Measurements from ENCODE around the gene AOC3.
"Not testable (repeated sequence)": the region's sequence is repeated elsewhere in the genome, so short reads cannot be mapped to it uniquely, and the experiment has no call there.

AOC3 gene

DNA sequence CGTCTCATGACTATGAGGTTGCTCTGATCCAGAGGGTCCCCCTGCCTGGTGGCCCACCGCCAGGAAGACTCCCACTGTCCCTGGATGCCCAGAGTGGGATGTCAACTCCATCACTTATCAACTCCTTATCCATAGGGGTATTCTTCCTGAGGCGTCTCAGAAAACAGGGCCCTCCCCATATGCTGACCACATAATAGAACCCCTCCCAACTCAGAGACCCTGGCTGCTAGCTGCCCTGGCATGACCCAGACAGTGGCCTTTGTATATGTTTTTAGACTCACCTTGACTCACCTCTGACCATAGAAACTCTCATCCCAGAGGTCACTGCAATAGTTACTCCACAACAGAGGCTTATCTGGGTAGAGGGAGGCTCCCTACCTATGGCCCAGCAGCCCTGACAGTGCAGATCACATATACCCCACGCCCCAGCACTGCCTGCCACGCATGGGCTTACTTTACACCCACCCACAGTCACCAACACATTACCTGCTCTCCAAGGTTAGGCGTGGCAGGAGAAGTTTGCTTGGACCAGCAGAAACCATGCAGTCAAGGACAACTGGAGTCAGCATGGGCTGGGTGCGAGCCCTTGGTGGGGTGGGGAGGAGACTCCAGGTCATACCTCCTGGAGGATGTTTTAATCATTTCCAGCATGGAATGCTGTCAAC lies 47.3 kb downstream of the AOC3 start:
- DNase-seq = no peak

DNA sequence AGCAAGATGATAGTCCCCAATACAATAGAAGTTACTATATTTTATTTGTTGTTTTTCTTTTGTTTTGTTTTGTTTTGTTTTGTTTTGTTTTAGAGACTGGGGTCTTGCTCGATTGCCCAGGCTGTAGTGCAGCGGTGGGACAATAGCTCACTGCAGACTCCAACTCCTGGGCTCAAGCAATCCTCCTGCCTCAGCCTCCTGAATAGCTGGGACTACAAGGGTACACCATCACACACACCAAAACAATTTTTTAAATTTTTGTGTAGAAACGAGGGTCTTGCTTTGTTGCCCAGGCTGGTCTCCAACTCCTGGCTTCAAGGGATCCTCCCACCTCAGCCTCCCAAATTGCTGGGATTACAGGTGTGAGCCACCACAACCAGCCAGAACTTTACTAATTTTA lies 49.0 kb downstream of the AOC3 start:
- not testable (repeated sequence) for DNase-seq

DNA sequence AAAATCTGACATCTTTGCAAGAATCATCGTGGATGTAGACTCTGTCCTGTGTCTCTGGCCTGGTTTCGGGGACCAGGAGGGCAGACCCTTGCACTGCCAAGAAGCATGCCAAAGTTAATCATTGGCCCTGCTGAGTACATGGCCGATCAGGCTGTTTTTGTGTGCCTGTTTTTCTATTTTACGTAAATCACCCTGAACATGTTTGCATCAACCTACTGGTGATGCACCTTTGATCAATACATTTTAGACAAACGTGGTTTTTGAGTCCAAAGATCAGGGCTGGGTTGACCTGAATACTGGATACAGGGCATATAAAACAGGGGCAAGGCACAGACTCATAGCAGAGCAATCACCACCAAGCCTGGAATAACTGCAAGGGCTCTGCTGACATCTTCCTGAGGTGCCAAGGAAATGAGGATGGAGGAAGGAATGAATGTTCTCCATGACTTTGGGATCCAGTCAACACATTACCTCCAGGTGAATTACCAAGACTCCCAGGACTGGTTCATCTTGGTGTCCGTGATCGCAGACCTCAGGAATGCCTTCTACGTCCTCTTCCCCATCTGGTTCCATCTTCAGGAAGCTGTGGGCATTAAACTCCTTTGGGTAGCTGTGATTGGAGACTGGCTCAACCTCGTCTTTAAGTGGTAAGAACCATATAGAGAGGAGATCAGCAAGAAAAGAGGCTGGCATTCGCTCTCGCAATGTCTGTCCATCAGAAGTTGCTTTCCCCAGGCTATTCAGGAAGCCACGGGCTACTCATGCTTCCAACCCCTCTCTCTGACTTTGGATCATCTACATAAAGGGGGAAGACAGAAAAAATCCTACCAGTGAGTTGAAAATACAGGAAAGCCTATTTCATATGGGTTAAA lies 49.7 kb downstream of the AOC3 start, which contains the start of gene G6PC1:
Gene G6PC1, plus strand, starts transcription at position 340 of the 872 bp plus-strand sequence. Its CDS starts 78 bp downstream, at position 418.
- DNase-seq = no peak

DNA sequence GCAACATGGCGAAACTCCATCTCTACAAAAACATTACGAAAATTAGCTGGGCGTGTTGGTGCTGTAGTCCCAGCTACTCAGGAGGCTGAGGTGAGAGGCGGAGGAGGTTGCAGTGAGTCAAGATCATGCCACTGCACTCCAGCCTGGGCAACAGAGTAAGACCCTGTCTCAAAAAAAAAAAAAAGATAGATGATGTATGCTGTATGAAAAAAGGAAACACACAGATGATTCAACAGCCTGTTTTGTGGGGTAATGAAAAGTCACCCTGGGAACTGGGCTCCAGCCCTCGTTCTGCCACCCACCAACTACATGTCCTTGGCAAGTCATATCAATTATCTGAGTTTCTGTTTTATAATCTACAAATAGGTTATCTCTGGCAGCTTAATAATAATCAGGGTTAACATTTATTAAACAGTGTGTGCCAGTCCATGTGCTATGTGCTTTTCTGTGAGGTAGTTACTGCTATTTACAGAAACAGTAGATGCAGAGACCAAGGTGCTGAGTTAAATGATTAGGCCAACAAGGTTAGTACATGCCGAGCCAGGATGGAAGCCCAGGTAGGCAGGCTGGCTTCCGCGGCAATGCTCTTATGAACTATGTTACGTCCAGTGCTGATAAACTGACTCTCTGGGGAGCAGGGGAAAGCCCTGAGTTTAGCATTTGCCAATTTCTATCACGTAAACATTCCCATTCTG lies 50.7 kb downstream of the AOC3 start:
- DNase-seq = no peak

DNA sequence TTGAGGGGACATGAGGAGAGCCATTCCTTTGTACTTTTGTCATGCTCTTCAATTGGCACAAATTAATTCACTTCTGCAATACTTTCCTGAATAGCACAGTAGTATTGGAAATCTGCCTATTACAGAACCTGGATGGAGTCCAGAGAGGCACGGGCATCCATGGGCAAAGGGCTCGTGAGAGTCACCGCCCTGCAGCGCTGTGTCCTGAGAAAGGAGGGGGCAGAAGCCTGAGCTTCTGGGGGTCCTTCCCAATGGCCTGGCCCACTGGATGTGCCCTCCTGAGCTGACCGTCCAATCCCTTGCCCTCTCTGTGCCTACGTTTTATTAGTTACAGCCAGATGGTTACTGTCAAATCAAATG lies 53.1 kb downstream of the AOC3 start:
- DNase-seq = no peak

DNA sequence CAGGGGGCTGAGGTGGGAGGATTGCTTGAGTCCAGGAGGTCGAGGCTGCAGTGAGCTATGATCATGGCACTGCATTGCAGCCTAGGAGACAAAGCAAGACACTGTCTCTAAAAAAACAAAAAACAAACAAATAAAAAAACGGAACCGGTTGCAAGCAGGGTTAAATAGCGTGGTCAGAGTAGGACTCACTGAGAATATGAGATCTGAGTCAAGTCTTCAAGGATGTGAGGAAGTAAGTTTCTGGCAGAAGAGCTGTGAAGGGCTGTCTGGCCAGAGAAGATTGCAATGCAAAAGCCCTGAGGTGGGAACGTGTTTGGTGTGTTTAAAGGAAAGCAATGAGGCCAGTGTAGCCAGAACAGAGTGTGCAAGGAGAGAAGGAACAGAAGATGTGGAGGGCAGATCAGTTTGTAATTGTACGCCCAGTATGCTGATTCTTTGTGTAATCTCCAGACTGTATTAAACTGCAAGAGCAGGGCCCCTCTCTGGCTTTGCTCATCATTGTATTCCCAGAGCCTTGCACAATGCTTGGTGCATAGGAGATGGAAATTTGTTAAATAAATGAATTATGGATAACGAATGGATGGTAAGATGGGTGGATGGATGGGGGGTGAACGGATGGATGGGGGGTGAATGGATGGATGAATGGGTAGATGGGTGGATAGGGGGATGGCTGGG lies 55.9 kb downstream of the AOC3 start:
- DNase-seq = no peak

Data from CD4-positive, alpha-beta T cell treated with Interleukin-6 for 4 hours (primary cell).